IMR-90 (cell line): ENCODE data around the gene KCMF1. TPM values are rescaled to one million over a fixed set of nuclear protein-coding genes. Genes with fewer than 3 reads are reported as not detected.
A peak's percentile ranks its signal among the peaks of the same experiment; 100 is the strongest.

Source experiments
- ATAC-seq: fragments of 200-7000 bp; cut with Tn5 transposase; 2 replicates; pipeline ENCODE4 v1.9.1; 2020; ENCODE audit warnings: low read depth, mild to moderate bottlenecking, moderate library complexity
- BruUV-seq: library from RNA; stranded (reverse); fragments of 400-500 nt; replicated peaks from 2 replicates; lab custom pipeline; 2021; lab: Mats Ljungman, UMichigan
- CTCF ChIA-PET: fragments of 300-600 bp; formaldehyde crosslinking; extraction: SDS; loops from one replicate; lab custom pipeline; 2021; ENCODE audit warnings: antibody characterized with exemption; lab: Yijun Ruan, JAX
- POLR2A ChIA-PET: fragments of 300-600 bp; sonication (Branson Sonifier 250); formaldehyde crosslinking; loops from one replicate; lab custom pipeline; 2022; ENCODE audit warnings: antibody characterized with exemption; ENCODE audit not compliant: unreplicated experiment; lab: Charles Lee
- DNase-seq: peaks from one replicate; pipeline ENCODE4 v3.0.0; 2013
- H2AFZ ChIP-seq: replicated peaks from 2 replicates; pipeline ENCODE3; 2013; ENCODE audit warnings: low read length, mild to moderate bottlenecking; ENCODE audit not compliant: poor library complexity
- H2AK5ac ChIP-seq: 2 replicates; pipeline ENCODE4 v1.6.1; 2013; ENCODE audit warnings: low read depth, low read length, inconsistent platforms
- H2AK9ac ChIP-seq: replicated peaks from 2 replicates; pipeline ENCODE3; 2013; ENCODE audit warnings: mild to moderate bottlenecking, low read depth, low read length, moderate library complexity; ENCODE audit not compliant: poor library complexity
- H2BK120ac ChIP-seq: 2 replicates; pipeline ENCODE4 v1.6.1; 2013; ENCODE audit warnings: low read depth, low read length, inconsistent platforms
- H2BK15ac ChIP-seq: 3 replicates; pipeline ENCODE4 v1.6.1; 2013; ENCODE audit warnings: low read depth, low read length, inconsistent platforms
- H2BK20ac ChIP-seq: 2 replicates; pipeline ENCODE4 v1.6.1; 2013; ENCODE audit warnings: low read depth, mild to moderate bottlenecking, inconsistent platforms, low read length, moderate library complexity
- H2BK5ac ChIP-seq: 2 replicates; pipeline ENCODE4 v1.6.1; 2013; ENCODE audit warnings: mild to moderate bottlenecking, low read depth, low read length, inconsistent platforms; ENCODE audit not compliant: poor library complexity, severe bottlenecking
- H3K14ac ChIP-seq: replicated peaks from 2 replicates; pipeline ENCODE4 v1.6.1; 2013; ENCODE audit warnings: low read depth, low read length, inconsistent platforms
- H3K18ac ChIP-seq: 2 replicates; pipeline ENCODE4 v1.6.1; 2013; ENCODE audit warnings: low read depth, low read length, control low read depth
- H3K23ac ChIP-seq: 2 replicates; pipeline ENCODE4 v1.6.1; 2013; ENCODE audit warnings: low read depth, low read length, inconsistent platforms
- H3K27ac ChIP-seq: 2 replicates; pipeline ENCODE4 v1.5.1; 2013; ENCODE audit warnings: mild to moderate bottlenecking, control low read depth, low read length; ENCODE audit not compliant: insufficient read depth
- H3K27me3 ChIP-seq: 2 replicates; pipeline ENCODE4 v1.6.1; 2013; ENCODE audit warnings: low read length; ENCODE audit not compliant: control insufficient read depth, insufficient read depth
- H3K36me3 ChIP-seq: 2 replicates; pipeline ENCODE4 v1.6.1; 2013; ENCODE audit warnings: low read length, mixed read lengths; ENCODE audit not compliant: control insufficient read depth, insufficient read depth
- H3K4ac ChIP-seq: 2 replicates; pipeline ENCODE4 v1.6.1; 2013; ENCODE audit warnings: low read depth, low read length, inconsistent platforms
- H3K4me1 ChIP-seq: 2 replicates; pipeline ENCODE4 v1.6.1; 2013; ENCODE audit warnings: low read length, mixed read lengths; ENCODE audit not compliant: control insufficient read depth, insufficient read depth
- H3K4me2 ChIP-seq: 2 replicates; pipeline ENCODE4 v1.6.1; 2013; ENCODE audit warnings: low read depth, mild to moderate bottlenecking, control low read depth, low read length, moderate library complexity
- H3K4me3 ChIP-seq: 2 replicates; pipeline ENCODE4 v1.5.1; 2013; ENCODE audit warnings: low read depth, mild to moderate bottlenecking, control low read depth, low read length, moderate library complexity; ENCODE audit not compliant: insufficient read depth
- H3K56ac ChIP-seq: 2 replicates; pipeline ENCODE4 v1.6.1; 2013; ENCODE audit warnings: low read length, inconsistent platforms; ENCODE audit not compliant: insufficient read depth; ENCODE audit errors: extremely low read depth
- H3K79me1 ChIP-seq, 2 experiments: 2 replicates each; pipeline ENCODE4 v1.6.1; 2013; ENCODE audit warnings: low read length in 2 of 2, inconsistent platforms in 1 of 2, low read depth in 1 of 2
- H3K9ac ChIP-seq: 2 replicates; pipeline ENCODE4 v1.6.1; 2013; ENCODE audit warnings: low read depth, low read length, control low read depth
- H3K9me1 ChIP-seq: 2 replicates; pipeline ENCODE4 v1.6.1; 2013; ENCODE audit warnings: low read length, inconsistent platforms; ENCODE audit not compliant: insufficient read depth
- H3K9me3 ChIP-seq: 2 replicates; pipeline ENCODE4 v1.6.1; 2013; ENCODE audit warnings: low read length; ENCODE audit not compliant: control insufficient read depth, insufficient read depth
- H4K20me1 ChIP-seq: 2 replicates; pipeline ENCODE4 v1.6.1; 2013; ENCODE audit warnings: low read length, inconsistent platforms; ENCODE audit not compliant: insufficient read depth
- H4K5ac ChIP-seq: 2 replicates; pipeline ENCODE4 v1.6.1; 2013; ENCODE audit warnings: mild to moderate bottlenecking, low read depth, low read length, control low read depth
- H4K8ac ChIP-seq, 2 experiments: 2 replicates each; pipeline ENCODE4 v1.6.1; 2013; ENCODE audit warnings: low read depth in 2 of 2, low read length in 2 of 2, control low read depth in 1 of 2, inconsistent platforms in 1 of 2
- H4K91ac ChIP-seq: 2 replicates; pipeline ENCODE4 v1.6.1; 2013; ENCODE audit warnings: low read depth, low read length, inconsistent platforms; ENCODE audit not compliant: insufficient read depth
- BHLHE40 ChIP-seq: fragments of 150-350 bp; IDR thresholded peaks from 2 replicates; pipeline ENCODE4 v1.6.1; 2016; ENCODE audit warnings: mild to moderate bottlenecking, low read depth, low read length
- CEBPB ChIP-seq: IDR thresholded peaks from 2 replicates; pipeline ENCODE4 v1.6.1; 2012; ENCODE audit warnings: low read depth, low read length, improper control_type of control experiment
- FOS ChIP-seq: fragments of 150-350 bp; IDR thresholded peaks from 2 replicates; pipeline ENCODE4 v1.6.1; 2016; ENCODE audit warnings: low read depth, low read length
- MAZ ChIP-seq: IDR thresholded peaks from 2 replicates; pipeline ENCODE4 v1.6.1; 2012; ENCODE audit warnings: low read depth, mild to moderate bottlenecking, low read length, improper control_type of control experiment, moderate library complexity, borderline replicate concordance
- POLR2A ChIP-seq: IDR thresholded peaks from 2 replicates; pipeline ENCODE4 v1.6.1; 2012; ENCODE audit warnings: mild to moderate bottlenecking, low read depth, low read length
- SMC3 ChIP-seq: fragments of 150-350 bp; IDR thresholded peaks from 2 replicates; pipeline ENCODE4 v1.6.1; 2016; ENCODE audit warnings: low read depth, mild to moderate bottlenecking, antibody characterized with exemption, low read length, moderate library complexity
- WGBS, 2 experiments: methylation state at CpG; one replicate each; pipeline versions ENCODE4 v1.1.5 to v1.1.7; 2013; ENCODE audit warnings: missing lambda C conversion rate in 2 of 2; ENCODE audit not compliant: insufficient read length in 1 of 2; ENCODE audit errors: extremely low coverage in 2 of 2; 5-methylcytosine and 5-hydroxymethylcytosine counted together
- dilution Hi-C: fragments of 300-500 bp; cut with HindIII; formaldehyde crosslinking; loops from one replicate; pipeline ENCODE4 v1.14.3; 2018; ENCODE audit warnings: low sequenced_read_pairs; ENCODE audit not compliant: unreplicated experiment
- in situ Hi-C: fragments of 300-500 bp; cut with MboI; formaldehyde crosslinking; loops from 3 replicates; pipeline ENCODE4 v1.14.3; 2019; ENCODE audit warnings: low sequenced_read_pairs, inconsistent platforms, mixed read lengths
- intact Hi-C: fragments of 100-400 bp; cut with micrococcal nuclease; formaldehyde crosslinking; loops from 2 replicates; pipeline ENCODE4 v1.10.0; 2022
- polyA plus RNA-seq, 3 experiments: library from polyadenylated mRNA; depleted of rRNA; stranded (reverse); fragments of >200 nt; gene quantifications; 2 replicates each; pipeline ENCODE4 v1.2.3, GENCODE V29; 2012; ENCODE audit warnings: low replicate concordance in 1 of 3
- total RNA-seq: library from RNA; depleted of rRNA; stranded (reverse); fragments of >200 nt; gene quantifications from 2 replicates; pipeline ENCODE4 v1.2.3, GENCODE V29; 2012

The KCMF1 gene
- total and polyA plus RNA-seq, 2 of the 4 experiments (the other 2 are of a cell fraction) = 49.9 to 108 TPM

DNA sequence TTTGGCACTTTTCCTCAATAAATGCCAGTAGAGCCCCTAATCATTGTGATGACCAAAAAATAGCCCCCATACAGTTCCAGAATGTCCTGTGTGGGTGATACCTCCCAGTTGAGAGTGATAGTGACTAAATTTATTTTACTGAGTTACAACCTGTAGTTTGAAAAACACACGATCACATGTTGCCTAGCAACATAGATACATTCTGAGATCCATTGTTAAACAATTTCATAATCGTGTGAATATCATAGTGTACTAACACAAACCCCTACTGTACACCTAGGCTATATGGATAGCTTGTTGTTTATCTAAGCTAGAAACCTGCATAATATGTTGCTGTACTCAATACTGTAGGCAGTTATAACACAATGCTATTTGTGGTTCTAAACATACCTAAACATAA lies 30.6 kb downstream of the KCMF1 start:
- no peaks in the 10 kb centered on the region for H3K27me3 ChIP-seq
- H2BK5ac ChIP-seq = peak overlapping the region; percentile 25
- H3K4me1 ChIP-seq = peaks cover 7% of the 10 kb centered on the region
- H3K4me2 ChIP-seq = no peak overlapping the region
- no peak overlapping the region for H3K4ac ChIP-seq
- no peaks in the 10 kb centered on the region for H3K36me3 ChIP-seq
- no peak overlapping the region for H4K8ac ChIP-seq
- no peak overlapping the region for H2AK9ac ChIP-seq
- ATAC-seq (no peak), DNase-seq (no peak)
- H4K20me1 ChIP-seq = peaks cover 67% of the 10 kb centered on the region
- H3K9ac ChIP-seq = no peak overlapping the region
- no peak overlapping the region for H4K91ac ChIP-seq
- no TSS peak for BruUV-seq
- H2AK5ac ChIP-seq = no peak overlapping the region
- no peak overlapping the region for H2BK120ac ChIP-seq
- H3K23ac ChIP-seq = no peak overlapping the region
- H3K27ac ChIP-seq = no peak overlapping the region
- WGBS, 2 experiments = no CpG with 5 or more reads among the region's 2 CpGs
- H3K14ac ChIP-seq = no peak overlapping the region
- H3K56ac ChIP-seq = no peak overlapping the region
- TF ChIP-seq BHLHE40 = no peak
- TF ChIP-seq CEBPB = no peak
- no peak for TF ChIP-seq FOS
- no peak for TF ChIP-seq MAZ
- TF ChIP-seq SMC3 = no peak
- TF ChIP-seq POLR2A = no peak
- peaks cover 0 to 46% of the 10 kb centered on the region in 2 experiments for H3K79me1 ChIP-seq
- H4K5ac ChIP-seq = no peak overlapping the region
- H3K9me3 ChIP-seq = no peaks in the 10 kb centered on the region
- H2BK20ac ChIP-seq = no peak overlapping the region
- H2AFZ ChIP-seq = no peak overlapping the region
- peaks cover 7% of the 10 kb centered on the region for H3K9me1 ChIP-seq
- dilution Hi-C loops = no loop called here
- in situ Hi-C loops = no loop called here
- H3K4me3 ChIP-seq = no peak overlapping the region
- POLR2A ChIA-PET = no interaction called here
- intact Hi-C loops = no loop called here
- H3K18ac ChIP-seq = no peak overlapping the region
- CTCF ChIA-PET = no interaction called here
- H2BK15ac ChIP-seq = no peak overlapping the region
